ENCODE results near the gene PKHD1.

PKHD1 gene

GRCh38 chr6:52104979-52105378, 17.6 kb upstream of the PKHD1 start:
- Histone ChIP-seq H3K27ac (ENCODE audit: low read depth, low read length) (no peak overlapping the region), H3K9me3 (ENCODE audit: control insufficient read depth in 1 of 2, low read length in 2 of 2) (no peaks in the 10 kb centered on the region), H3K9ac (ENCODE audit: low read depth in 1 of 2, low read length in 2 of 2) (no peak overlapping the region), H3K4me3 (ENCODE audit: low read depth in 1 of 2, low read length in 2 of 2) (no peak overlapping the region), H3K27me3 (ENCODE audit: control insufficient read depth in 1 of 2, insufficient read depth in 2 of 2, low read length in 2 of 2) (peaks cover 0 to 9% of the 10 kb centered on the region in 2 donors), H3K4me1 (ENCODE audit: control insufficient read depth in 1 of 2, insufficient read depth in 2 of 2, low read length in 2 of 2) (no peaks in the 10 kb centered on the region), H3K36me3 (ENCODE audit: control insufficient read depth in 1 of 2, insufficient read depth in 2 of 2, low read length in 2 of 2) (no peaks in the 10 kb centered on the region)

- no peaks in the 10 kb centered on the region for H3K4me1 ChIP-seq (ENCODE audit: control insufficient read depth in 1 of 2, insufficient read depth in 2 of 2, low read length in 2 of 2)
- H3K9me3 ChIP-seq (ENCODE audit: control insufficient read depth in 1 of 2, low read length in 2 of 2), result no peaks in the 10 kb centered on the region
- peaks cover 0 to 7% of the 10 kb centered on the region in 2 donors for H3K27me3 ChIP-seq (ENCODE audit: control insufficient read depth in 1 of 2, insufficient read depth in 2 of 2, low read length in 2 of 2)
- H3K27ac ChIP-seq (ENCODE audit: low read depth, low read length), result no peak overlapping the region
- H3K9ac ChIP-seq (ENCODE audit: low read depth in 1 of 2, low read length in 2 of 2), result no peak overlapping the region
- H3K36me3 ChIP-seq (ENCODE audit: control insufficient read depth in 1 of 2, insufficient read depth in 2 of 2, low read length in 2 of 2), result no peaks in the 10 kb centered on the region
- H3K4me3 ChIP-seq (ENCODE audit: low read depth in 1 of 2, low read length in 2 of 2), result no peak overlapping the region
Measured at GRCh38 chr6:52103623-52104022, 16.2 kb upstream of the PKHD1 start.

- Histone ChIP-seq H3K9me3 (ENCODE audit: control insufficient read depth in 1 of 2, low read length in 2 of 2) (no peaks in the 10 kb centered on the region), H3K4me1 (ENCODE audit: control insufficient read depth in 1 of 2, insufficient read depth in 2 of 2, low read length in 2 of 2) (no peaks in the 10 kb centered on the region), H3K4me3 (ENCODE audit: low read depth in 1 of 2, low read length in 2 of 2) (no peak overlapping the region), H3K27ac (ENCODE audit: low read depth, low read length) (no peak overlapping the region), H3K9ac (ENCODE audit: low read depth in 1 of 2, low read length in 2 of 2) (no peak overlapping the region), H3K27me3 (ENCODE audit: control insufficient read depth in 1 of 2, insufficient read depth in 2 of 2, low read length in 2 of 2) (peaks cover 0 to 7% of the 10 kb centered on the region in 2 donors), H3K36me3 (ENCODE audit: control insufficient read depth in 1 of 2, insufficient read depth in 2 of 2, low read length in 2 of 2) (no peaks in the 10 kb centered on the region)
Measured at GRCh38 chr6:52102405-52102804, 15.0 kb upstream of the PKHD1 start.

- Histone ChIP-seq H3K4me3 (ENCODE audit: low read depth in 1 of 2, low read length in 2 of 2) (no peak overlapping the region), H3K27me3 (ENCODE audit: control insufficient read depth in 1 of 2, insufficient read depth in 2 of 2, low read length in 2 of 2) (peaks cover 0 to 7% of the 10 kb centered on the region in 2 donors), H3K9me3 (ENCODE audit: control insufficient read depth in 1 of 2, low read length in 2 of 2) (no peaks in the 10 kb centered on the region), H3K4me1 (ENCODE audit: control insufficient read depth in 1 of 2, insufficient read depth in 2 of 2, low read length in 2 of 2) (no peaks in the 10 kb centered on the region), H3K27ac (ENCODE audit: low read depth, low read length) (no peak overlapping the region), H3K36me3 (ENCODE audit: control insufficient read depth in 1 of 2, insufficient read depth in 2 of 2, low read length in 2 of 2) (no peaks in the 10 kb centered on the region), H3K9ac (ENCODE audit: low read depth in 1 of 2, low read length in 2 of 2) (no peak overlapping the region)
Measured at GRCh38 chr6:52098721-52099120, 11.3 kb upstream of the PKHD1 start.

GRCh38 chr6:52089758-52090348, 2.4 kb upstream of the PKHD1 start:
- no peak overlapping the region for H3K9ac ChIP-seq (ENCODE audit: low read depth in 1 of 2, low read length in 2 of 2)
- H3K27ac ChIP-seq (ENCODE audit: low read depth, low read length), result no peak overlapping the region
- H3K4me1 ChIP-seq (ENCODE audit: control insufficient read depth in 1 of 2, insufficient read depth in 2 of 2, low read length in 2 of 2), result no peaks in the 10 kb centered on the region
- no peak overlapping the region for H3K4me3 ChIP-seq (ENCODE audit: low read depth in 1 of 2, low read length in 2 of 2)
- no peaks in the 10 kb centered on the region for H3K9me3 ChIP-seq (ENCODE audit: control insufficient read depth in 1 of 2, low read length in 2 of 2)
- peaks cover 0 to 3% of the 10 kb centered on the region in 2 donors for H3K27me3 ChIP-seq (ENCODE audit: control insufficient read depth in 1 of 2, insufficient read depth in 2 of 2, low read length in 2 of 2)
- H3K36me3 ChIP-seq (ENCODE audit: control insufficient read depth in 1 of 2, insufficient read depth in 2 of 2, low read length in 2 of 2), result no peaks in the 10 kb centered on the region

- no peak overlapping the region for H3K9ac ChIP-seq (ENCODE audit: low read depth in 1 of 2, low read length in 2 of 2)
- H3K27ac ChIP-seq (ENCODE audit: low read depth, low read length), result no peak overlapping the region
- no peak overlapping the region for H3K4me3 ChIP-seq (ENCODE audit: low read depth in 1 of 2, low read length in 2 of 2)
- H3K4me1 ChIP-seq (ENCODE audit: control insufficient read depth in 1 of 2, insufficient read depth in 2 of 2, low read length in 2 of 2), result no peaks in the 10 kb centered on the region
- no peaks in the 10 kb centered on the region for H3K9me3 ChIP-seq (ENCODE audit: control insufficient read depth in 1 of 2, low read length in 2 of 2)
- peaks cover 0 to 5% of the 10 kb centered on the region in 2 donors for H3K27me3 ChIP-seq (ENCODE audit: control insufficient read depth in 1 of 2, insufficient read depth in 2 of 2, low read length in 2 of 2)
- H3K36me3 ChIP-seq (ENCODE audit: control insufficient read depth in 1 of 2, insufficient read depth in 2 of 2, low read length in 2 of 2), result no peaks in the 10 kb centered on the region
Measured at GRCh38 chr6:52086741-52087140, 672 bp downstream of the PKHD1 start.

GRCh38 chr6:52081237-52081636, 6.2 kb downstream of the PKHD1 start:
- Histone ChIP-seq H3K27me3 (ENCODE audit: control insufficient read depth in 1 of 2, insufficient read depth in 2 of 2, low read length in 2 of 2) (peaks cover 0 to 8% of the 10 kb centered on the region in 2 donors), H3K4me1 (ENCODE audit: control insufficient read depth in 1 of 2, insufficient read depth in 2 of 2, low read length in 2 of 2) (no peaks in the 10 kb centered on the region), H3K9ac (ENCODE audit: low read depth in 1 of 2, low read length in 2 of 2) (no peak overlapping the region), H3K36me3 (ENCODE audit: control insufficient read depth in 1 of 2, insufficient read depth in 2 of 2, low read length in 2 of 2) (no peaks in the 10 kb centered on the region), H3K27ac (ENCODE audit: low read depth, low read length) (no peak overlapping the region), H3K4me3 (ENCODE audit: low read depth in 1 of 2, low read length in 2 of 2) (no peak overlapping the region), H3K9me3 (ENCODE audit: control insufficient read depth in 1 of 2, low read length in 2 of 2) (no peaks in the 10 kb centered on the region)

GRCh38 chr6:52077961-52078625, 9.3 kb downstream of the PKHD1 start:
- no peaks in the 10 kb centered on the region for H3K9me3 ChIP-seq (ENCODE audit: control insufficient read depth in 1 of 2, low read length in 2 of 2)
- H3K4me1 ChIP-seq (ENCODE audit: control insufficient read depth in 1 of 2, insufficient read depth in 2 of 2, low read length in 2 of 2), result no peaks in the 10 kb centered on the region
- H3K27ac ChIP-seq (ENCODE audit: low read depth, low read length), result no peak overlapping the region
- H3K4me3 ChIP-seq (ENCODE audit: low read depth in 1 of 2, low read length in 2 of 2), result no peak overlapping the region
- H3K27me3 ChIP-seq (ENCODE audit: control insufficient read depth in 1 of 2, insufficient read depth in 2 of 2, low read length in 2 of 2), result peaks cover 0 to 8% of the 10 kb centered on the region in 2 donors
- no peaks in the 10 kb centered on the region for H3K36me3 ChIP-seq (ENCODE audit: control insufficient read depth in 1 of 2, insufficient read depth in 2 of 2, low read length in 2 of 2)
- no peak overlapping the region for H3K9ac ChIP-seq (ENCODE audit: low read depth in 1 of 2, low read length in 2 of 2)

- H3K36me3 ChIP-seq (ENCODE audit: control insufficient read depth in 1 of 2, insufficient read depth in 2 of 2, low read length in 2 of 2), result no peaks in the 10 kb centered on the region
- H3K27me3 ChIP-seq (ENCODE audit: control insufficient read depth in 1 of 2, insufficient read depth in 2 of 2, low read length in 2 of 2), result peaks cover 0 to 8% of the 10 kb centered on the region in 2 donors
- no peak overlapping the region for H3K9ac ChIP-seq (ENCODE audit: low read depth in 1 of 2, low read length in 2 of 2)
- no peaks in the 10 kb centered on the region for H3K9me3 ChIP-seq (ENCODE audit: control insufficient read depth in 1 of 2, low read length in 2 of 2)
- H3K4me3 ChIP-seq (ENCODE audit: low read depth in 1 of 2, low read length in 2 of 2), result no peak overlapping the region
- no peaks in the 10 kb centered on the region for H3K4me1 ChIP-seq (ENCODE audit: control insufficient read depth in 1 of 2, insufficient read depth in 2 of 2, low read length in 2 of 2)
- H3K27ac ChIP-seq (ENCODE audit: low read depth, low read length), result no peak overlapping the region
Measured at GRCh38 chr6:52077180-52077884, 10.1 kb downstream of the PKHD1 start.

- Histone ChIP-seq H3K9me3 (ENCODE audit: control insufficient read depth in 1 of 2, low read length in 2 of 2) (no peaks in the 10 kb centered on the region), H3K36me3 (ENCODE audit: control insufficient read depth in 1 of 2, insufficient read depth in 2 of 2, low read length in 2 of 2) (no peaks in the 10 kb centered on the region), H3K27ac (ENCODE audit: low read depth, low read length) (no peak overlapping the region), H3K9ac (ENCODE audit: low read depth in 1 of 2, low read length in 2 of 2) (no peak overlapping the region), H3K27me3 (ENCODE audit: control insufficient read depth in 1 of 2, insufficient read depth in 2 of 2, low read length in 2 of 2) (peaks cover 0 to 6% of the 10 kb centered on the region in 2 donors), H3K4me1 (ENCODE audit: control insufficient read depth in 1 of 2, insufficient read depth in 2 of 2, low read length in 2 of 2) (no peaks in the 10 kb centered on the region), H3K4me3 (ENCODE audit: low read depth in 1 of 2, low read length in 2 of 2) (no peak overlapping the region)
Measured at GRCh38 chr6:52076791-52077179, 10.6 kb downstream of the PKHD1 start.
